Activated naive CD8-positive, alpha-beta T cell treated with anti-CD3 and anti-CD28 coated beads, Interleukin-2, amount 10 ng/mL, durations not matched to agents 7 days and 5 days (primary cell): Measurements from ENCODE around the gene NCCRP1. TPM values are rescaled to one million over a fixed set of nuclear protein-coding genes. Genes with fewer than 3 reads are reported as not detected.
A peak's percentile ranks its signal among the peaks of the same experiment; 100 is the strongest.
"Not testable (repeated sequence)": the region's sequence is repeated elsewhere in the genome, so short reads cannot be mapped to it uniquely, and the experiment has no call there.

Source experiments
- ATAC-seq: fragments of 150-1000 bp; cut with Tn5 transposase; one replicate; pipeline ENCODE4 v1.10.0; 2021; ENCODE audit warnings: low read depth, moderate library complexity
- POLR2A ChIA-PET: fragments of 350-600 bp; sonication (Branson Sonifier 250); formaldehyde crosslinking; loops from one replicate; lab custom pipeline; 2021; ENCODE audit warnings: antibody characterized with exemption; lab: Charles Lee
- DNase-seq: peaks from one replicate; pipeline ENCODE4 v3.0.0; 2021
- H3K27ac Mint-ChIP-seq: one replicate; pipeline ENCODE4 v1.8.0; 2022; ENCODE audit warnings: mild to moderate bottlenecking, mixed read lengths
- H3K27me3 Mint-ChIP-seq: one replicate; pipeline ENCODE4 v1.8.0; 2022; ENCODE audit warnings: mild to moderate bottlenecking, moderate library complexity, mixed read lengths
- H3K36me3 Mint-ChIP-seq: one replicate; pipeline ENCODE4 v1.8.0; 2021; ENCODE audit warnings: mild to moderate bottlenecking, mixed read lengths
- H3K4me1 Mint-ChIP-seq: one replicate; pipeline ENCODE4 v1.8.0; 2021; ENCODE audit warnings: mixed read lengths
- H3K4me3 Mint-ChIP-seq: one replicate; pipeline ENCODE4 v1.8.0; 2022; ENCODE audit warnings: mild to moderate bottlenecking, moderate library complexity, mixed read lengths
- H3K9me3 Mint-ChIP-seq: one replicate; pipeline ENCODE4 v1.8.0; 2021; ENCODE audit warnings: mixed read lengths
- total RNA-seq, 2 experiments: library from RNA; stranded (reverse); gene quantifications; one replicate each; pipeline ENCODE4 v1.2.3, GENCODE V29; 2021

The NCCRP1 gene
- total RNA-seq, 2 experiments from 2014 or later = not detected

DNA sequence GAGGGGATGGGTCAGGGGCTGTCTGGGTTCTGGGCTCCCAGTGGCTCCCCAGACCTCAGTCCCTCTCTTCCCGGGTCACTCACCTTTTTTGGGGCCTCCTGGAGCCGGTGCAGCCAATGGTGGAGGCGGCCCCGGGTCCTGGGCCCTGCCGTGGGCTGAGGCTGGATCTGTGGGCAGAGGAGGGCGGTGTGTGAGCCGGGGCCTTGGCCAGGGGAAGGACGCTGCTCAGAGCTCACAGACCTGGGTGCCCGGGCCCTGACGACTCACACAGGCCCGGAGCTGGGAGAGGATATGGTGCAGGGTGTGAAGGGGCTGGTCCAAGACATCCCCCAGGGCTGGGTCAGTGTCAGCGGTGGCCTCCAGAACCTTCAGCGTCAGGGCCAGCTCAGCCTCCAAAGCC is 47.0 kb downstream of the NCCRP1 start:
- not testable (repeated sequence) for H3K9me3 Mint-ChIP-seq, ATAC-seq, H3K36me3 Mint-ChIP-seq

DNA sequence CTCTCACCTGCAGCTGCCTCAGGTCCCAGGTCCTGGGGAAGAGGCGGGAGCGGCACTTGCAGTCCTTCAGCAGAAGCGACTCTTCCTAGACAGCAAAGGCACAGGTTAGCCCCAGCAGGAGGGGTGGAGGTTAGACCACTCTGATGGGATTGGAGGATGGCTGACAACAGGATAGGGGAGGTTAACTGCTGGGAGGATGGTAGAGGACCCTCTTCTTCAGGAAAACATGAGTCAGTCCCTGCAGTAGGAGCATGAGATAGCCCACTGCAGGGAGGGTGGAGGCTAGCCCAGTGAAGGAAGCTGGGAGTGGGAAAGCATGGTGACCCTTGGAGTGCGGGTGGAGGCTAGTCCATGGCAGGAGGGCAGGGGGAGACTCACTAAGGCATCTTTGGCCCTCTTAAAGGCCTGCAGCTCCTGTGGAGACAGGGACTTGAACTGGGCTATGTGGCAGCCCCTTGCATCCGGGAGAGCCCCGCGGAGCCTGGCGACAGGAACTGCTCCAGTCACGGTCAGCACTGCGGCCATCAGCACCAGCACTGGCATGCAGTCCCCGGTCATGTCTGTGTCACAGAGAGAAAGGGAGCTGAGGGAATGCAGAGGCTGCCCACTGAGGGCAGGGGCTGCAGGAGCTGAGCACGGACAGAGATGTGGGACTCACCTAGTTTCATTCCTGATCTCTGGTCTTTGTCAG is 47.8 kb downstream of the NCCRP1 start, which contains the start of gene IFNL3:
Gene IFNL3, minus strand, starts transcription at position 597 of the 691 bp plus-strand sequence. Its CDS starts 39 bp downstream, at position 558.
- H3K9me3 Mint-ChIP-seq, H3K27me3 Mint-ChIP-seq, ATAC-seq, DNase-seq, H3K4me3 Mint-ChIP-seq, H3K36me3 Mint-ChIP-seq, POLR2A ChIA-PET, H3K4me1 Mint-ChIP-seq, H3K27ac Mint-ChIP-seq: not testable (repeated sequence)

More for the DNA sequence above, 47.0 kb downstream of the NCCRP1 start:
- POLR2A ChIA-PET, H3K27me3 Mint-ChIP-seq, H3K4me1 Mint-ChIP-seq, H3K4me3 Mint-ChIP-seq, H3K27ac Mint-ChIP-seq, DNase-seq: not testable (repeated sequence)

DNA sequence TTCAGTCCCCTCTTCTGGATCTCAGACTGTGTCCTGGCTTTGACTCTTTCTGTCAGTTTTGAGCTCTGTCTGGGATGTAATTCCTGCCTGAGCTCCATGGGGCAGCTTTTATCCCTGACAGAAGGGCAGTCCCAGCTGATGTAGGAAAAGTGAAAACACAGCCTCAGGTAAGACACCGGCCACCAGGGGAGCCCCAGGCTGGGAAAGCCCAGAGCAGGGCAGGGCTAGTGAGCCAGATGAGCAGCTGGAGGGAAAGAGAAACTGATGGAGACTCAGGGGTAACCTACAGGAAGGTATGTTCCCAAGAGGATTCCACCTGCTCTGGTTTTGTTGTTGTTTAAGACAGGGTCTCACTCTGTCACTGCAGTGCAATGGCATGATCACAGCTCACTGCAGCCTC is 48.4 kb downstream of the NCCRP1 start:
- H3K36me3 Mint-ChIP-seq, POLR2A ChIA-PET: not testable (repeated sequence)
- peak; percentile 70 for ATAC-seq

DNA sequence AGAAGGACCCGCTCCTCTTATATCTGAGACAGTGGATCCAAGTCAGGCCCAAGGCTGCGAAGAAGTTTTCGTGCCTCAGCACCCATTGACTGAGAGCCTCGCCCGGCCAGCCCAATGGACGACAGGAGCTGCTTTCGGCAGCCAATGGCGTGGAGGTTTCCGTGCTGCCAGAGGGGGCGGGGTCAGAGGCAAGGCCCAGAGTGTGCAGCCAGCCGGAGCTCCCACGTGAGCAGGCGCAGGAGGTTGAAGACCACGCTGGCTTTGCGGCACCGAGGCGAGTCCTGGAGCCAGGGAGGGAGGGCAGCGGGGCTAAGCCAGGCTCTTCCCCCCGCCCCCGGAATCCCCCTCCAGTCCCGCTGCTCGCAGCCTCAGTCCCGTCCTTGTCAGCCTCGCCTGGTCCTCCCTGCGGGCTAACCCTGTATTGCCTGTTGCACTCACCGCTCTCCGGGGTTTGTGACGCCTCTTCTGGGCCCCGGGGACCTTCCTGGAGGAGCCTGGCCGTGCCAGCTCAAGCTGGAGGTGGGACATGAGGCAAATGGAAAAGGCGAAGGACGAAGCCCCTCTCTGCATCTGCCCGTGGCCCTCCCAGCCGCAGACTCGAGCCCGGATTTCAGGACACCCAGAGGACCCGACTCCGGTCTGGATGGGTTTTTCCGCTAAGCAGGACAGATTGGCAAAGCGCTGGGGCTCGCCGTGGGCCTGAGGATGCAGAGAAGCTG is 50.3 kb downstream of the NCCRP1 start:
- Mint-ChIP-seq H3K4me3 (peak overlapping the region; percentile 22), H3K27me3 (peaks cover 8% of the 10 kb centered on the region), H3K4me1 (peaks cover 2% of the 10 kb centered on the region), H3K36me3 (no peaks in the 10 kb centered on the region), H3K9me3 (no peaks in the 10 kb centered on the region), H3K27ac (no peak overlapping the region)
- POLR2A ChIA-PET = no interaction called here
- peak; percentile 39 for DNase-seq
- peak; percentile 52 for ATAC-seq

More for the DNA sequence above, 48.4 kb downstream of the NCCRP1 start:
- H3K4me3 Mint-ChIP-seq, H3K9me3 Mint-ChIP-seq, H3K27me3 Mint-ChIP-seq, DNase-seq, H3K27ac Mint-ChIP-seq, H3K4me1 Mint-ChIP-seq: not testable (repeated sequence)

DNA sequence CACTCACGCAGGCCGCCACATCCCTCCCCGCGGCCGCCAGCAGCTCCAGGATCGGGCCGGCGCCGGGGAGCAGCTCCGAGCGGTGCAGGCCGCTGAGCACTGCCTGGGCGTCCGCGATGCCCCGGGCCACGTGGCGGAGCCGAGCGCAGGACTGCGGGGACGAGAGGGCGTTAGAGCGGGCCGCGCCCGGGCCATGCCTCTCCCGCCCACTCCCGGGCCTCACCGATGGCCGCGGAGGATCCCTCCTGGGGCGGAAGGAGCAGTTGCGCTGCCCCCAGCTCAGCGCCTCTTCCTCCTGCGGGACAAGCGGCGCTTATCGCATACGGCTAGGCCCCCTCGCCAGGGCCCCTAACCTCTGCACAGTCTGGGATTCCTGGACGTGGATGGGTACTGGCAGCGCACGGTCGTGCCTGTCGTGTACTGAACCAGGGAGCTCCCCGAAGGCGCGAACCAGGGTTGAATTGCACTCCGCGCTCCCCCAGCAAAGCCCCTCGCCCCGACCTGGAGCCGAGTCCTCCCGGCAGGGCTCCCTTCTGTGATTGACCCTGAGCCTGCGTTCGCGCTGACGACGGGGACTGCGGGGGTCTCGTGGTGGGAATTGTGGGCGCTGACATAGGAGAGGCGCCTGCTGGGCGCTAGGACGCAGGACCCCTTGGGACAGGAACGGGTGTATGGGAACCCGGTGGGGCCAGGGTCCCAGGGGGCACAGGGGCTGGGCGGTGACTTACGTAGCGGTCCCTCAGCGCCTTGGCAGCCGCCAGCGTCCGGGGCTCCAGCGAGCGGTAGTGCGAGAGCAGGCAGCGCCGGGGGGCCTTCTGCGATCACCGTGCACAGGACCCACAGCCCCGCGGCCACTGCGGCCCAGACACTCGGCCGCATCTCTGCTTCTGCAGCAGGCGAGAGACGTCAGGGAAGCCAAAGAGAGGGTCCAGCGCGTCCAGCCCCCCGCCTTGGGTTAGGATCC is 51.2 kb downstream of the NCCRP1 start:
- DNase-seq = peak; percentile 39
- Mint-ChIP-seq H3K4me3 (no peak overlapping the region), H3K9me3 (no peaks in the 10 kb centered on the region)

DNA sequence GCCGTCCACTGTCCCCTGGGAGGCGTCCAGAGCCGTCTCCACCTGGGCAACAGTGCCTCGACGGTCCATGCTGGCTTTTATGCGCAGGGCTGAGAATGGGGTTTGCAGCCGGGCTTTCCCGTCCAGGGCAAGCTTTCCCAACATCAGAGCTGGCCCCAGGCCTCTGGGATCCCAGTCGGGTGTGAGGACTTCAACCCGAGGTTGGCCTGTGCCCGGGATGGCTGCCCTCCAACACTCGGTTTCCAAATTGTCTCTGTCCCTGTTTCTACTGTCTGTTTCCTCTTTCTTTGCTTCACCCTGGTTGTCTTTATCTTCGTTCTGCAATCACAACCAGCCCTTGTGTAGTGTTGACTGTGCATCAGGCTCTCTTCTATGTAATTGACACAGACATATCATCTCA is 52.0 kb downstream of the NCCRP1 start, which contains the start of gene IFNL4:
Gene IFNL4, minus strand, starts transcription at position 51 of the 400 bp plus-strand sequence.
- Mint-ChIP-seq H3K4me3 (no peak within 1 kb of the TSS), H3K4me1 (peaks cover 9% of the 10 kb centered on the region), H3K27me3 (peaks cover 10% of the 10 kb centered on the region), H3K9me3 (no peaks in the 10 kb centered on the region), H3K27ac (no peak within 1 kb of the TSS), H3K36me3 (no peaks in the 10 kb centered on the region)
- DNase-seq (no peak), ATAC-seq (no peak)
- POLR2A ChIA-PET = no interaction called here

More for the DNA sequence above, 51.2 kb downstream of the NCCRP1 start:
- Mint-ChIP-seq H3K27ac (no peak overlapping the region), H3K27me3 (peaks cover 8% of the 10 kb centered on the region), H3K36me3 (no peaks in the 10 kb centered on the region), H3K4me1 (peaks cover 8% of the 10 kb centered on the region)
- POLR2A ChIA-PET = no interaction called here
- ATAC-seq = no peak

DNA sequence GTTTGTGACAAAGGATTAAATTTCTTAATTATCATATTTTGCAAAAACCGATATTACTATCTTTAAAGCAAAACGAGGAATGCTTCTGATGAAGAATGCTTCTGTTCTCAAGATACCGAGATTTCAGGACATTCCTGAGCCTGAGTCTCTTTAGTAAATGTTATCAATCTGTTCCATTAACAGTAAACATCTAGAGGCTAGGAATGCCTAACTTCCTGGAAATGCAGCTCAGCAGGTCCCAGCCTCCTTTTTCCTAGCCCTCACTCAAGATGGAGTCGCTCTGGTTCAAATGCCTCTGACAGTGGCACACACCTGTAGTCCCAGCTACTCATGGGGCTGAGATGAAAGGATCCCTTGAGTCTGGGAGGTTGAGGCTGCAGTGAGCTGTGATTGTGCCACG is 54.3 kb downstream of the NCCRP1 start:
- Mint-ChIP-seq H3K4me1 (peaks cover 9% of the 10 kb centered on the region), H3K27ac (no peak overlapping the region), H3K27me3 (peaks cover 13% of the 10 kb centered on the region), H3K4me3 (no peak overlapping the region), H3K9me3 (no peaks in the 10 kb centered on the region), H3K36me3 (no peaks in the 10 kb centered on the region)
- no peak for DNase-seq
- POLR2A ChIA-PET = interaction anchor here (0.5 kb wide), 1 partner anchor 46 kb away, joined by 3 read pairs; no protein-coding TSS in a partner anchor
- no peak for ATAC-seq

Other genes starting within 250 kb of the NCCRP1 start
- not detected for gene FBXO17, start 221.2 kb upstream of the NCCRP1 start, total RNA-seq
- not detected for gene FBXO27, start 164.4 kb upstream of the NCCRP1 start, total RNA-seq
- gene ACP7, start 112.6 kb upstream of the NCCRP1 start, total RNA-seq = not detected
- 10 to 100 TPM; 16.1 to 17.1 TPM for gene PAK4, start 71.2 kb upstream of the NCCRP1 start, total RNA-seq
- gene SYCN, start 7.3 kb downstream of the NCCRP1 start, total RNA-seq = not detected
- not detected for gene IFNL3, start 48.0 kb downstream of the NCCRP1 start, total RNA-seq
- not detected for gene IFNL4, start 51.9 kb downstream of the NCCRP1 start, total RNA-seq
- not detected for gene IFNL2, start 71.4 kb downstream of the NCCRP1 start, total RNA-seq
- not detected for gene IFNL1, start 99.4 kb downstream of the NCCRP1 start, total RNA-seq
- gene LRFN1, start 123.9 kb downstream of the NCCRP1 start, total RNA-seq = 1 to 10 TPM; 9.2 to 9.4 TPM
- gene GMFG, start 139.1 kb downstream of the NCCRP1 start, total RNA-seq = 100 to 1,000 TPM; 428 to 433 TPM
- 10 to 100 TPM; 47.8 to 51.3 TPM for gene SAMD4B, start 145.5 kb downstream of the NCCRP1 start, total RNA-seq
- 10 to 100 TPM; 40.7 to 47.0 TPM for gene PAF1, start 194.1 kb downstream of the NCCRP1 start, total RNA-seq
- 10 to 100 TPM; 39.0 to 40.7 TPM for gene MED29, start 194.4 kb downstream of the NCCRP1 start, total RNA-seq
- gene ZFP36, start 209.9 kb downstream of the NCCRP1 start, total RNA-seq = 100 to 1,000 TPM; 102 to 107 TPM
- 10 to 100 TPM; 65.7 to 65.9 TPM for gene PLEKHG2, start 215.7 kb downstream of the NCCRP1 start, total RNA-seq
- gene RPS16, start 239.0 kb downstream of the NCCRP1 start, total RNA-seq = 1,000 to 10,000 TPM; 2,294 to 2,369 TPM
- 100 to 1,000 TPM; 173 to 176 TPM for gene SUPT5H, start 248.6 kb downstream of the NCCRP1 start, total RNA-seq